ENCODE measurements around the gene HFE. TPM values are rescaled to one million over a fixed set of nuclear protein-coding genes. Genes with fewer than 3 reads are reported as not detected.

Gene HFE
- total RNA-seq, 1 experiment from 2014 or later: 13.4 TPM

DNA sequence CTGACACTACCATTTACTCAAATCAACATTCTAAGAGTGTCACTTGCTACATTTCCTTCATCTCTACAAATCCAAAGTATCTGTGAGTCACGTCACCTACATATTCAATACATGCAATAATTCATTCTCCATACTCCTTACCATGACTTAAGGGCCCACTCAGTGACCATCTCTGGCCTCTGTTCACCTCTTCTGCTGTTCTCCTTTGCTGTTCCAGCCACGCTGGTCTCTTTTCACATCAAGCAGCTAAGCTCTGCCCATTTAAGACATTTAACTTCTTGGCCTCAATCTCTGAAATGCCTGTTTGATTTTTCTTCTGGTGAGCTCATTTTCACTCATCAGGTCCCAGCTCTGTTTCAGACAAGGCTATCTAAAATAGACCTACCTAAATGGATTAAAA is 46.5 kb downstream of the HFE start:
- no peak for DNase-seq (ENCODE audit: low spot score)

DNA sequence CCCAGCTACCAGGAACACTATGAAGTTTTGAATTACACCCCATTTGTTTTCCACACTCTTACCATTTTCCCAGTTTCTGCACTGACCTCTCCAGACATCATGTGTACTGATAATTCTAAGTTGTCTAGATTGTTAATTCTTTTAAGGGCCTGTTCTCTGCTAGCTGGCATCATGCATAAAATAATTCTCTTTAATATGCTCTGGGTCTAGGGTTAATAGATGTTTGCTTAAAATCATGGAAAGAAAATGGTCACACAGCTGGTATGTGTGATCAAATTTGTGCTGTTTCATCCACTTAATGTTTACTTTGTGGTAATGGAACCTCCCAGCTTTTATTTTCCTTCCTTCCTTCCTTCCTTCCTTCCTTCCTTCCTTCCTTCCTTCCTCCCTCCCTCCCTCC is 49.1 kb downstream of the HFE start:
- no peak for DNase-seq (ENCODE audit: low spot score)

DNA sequence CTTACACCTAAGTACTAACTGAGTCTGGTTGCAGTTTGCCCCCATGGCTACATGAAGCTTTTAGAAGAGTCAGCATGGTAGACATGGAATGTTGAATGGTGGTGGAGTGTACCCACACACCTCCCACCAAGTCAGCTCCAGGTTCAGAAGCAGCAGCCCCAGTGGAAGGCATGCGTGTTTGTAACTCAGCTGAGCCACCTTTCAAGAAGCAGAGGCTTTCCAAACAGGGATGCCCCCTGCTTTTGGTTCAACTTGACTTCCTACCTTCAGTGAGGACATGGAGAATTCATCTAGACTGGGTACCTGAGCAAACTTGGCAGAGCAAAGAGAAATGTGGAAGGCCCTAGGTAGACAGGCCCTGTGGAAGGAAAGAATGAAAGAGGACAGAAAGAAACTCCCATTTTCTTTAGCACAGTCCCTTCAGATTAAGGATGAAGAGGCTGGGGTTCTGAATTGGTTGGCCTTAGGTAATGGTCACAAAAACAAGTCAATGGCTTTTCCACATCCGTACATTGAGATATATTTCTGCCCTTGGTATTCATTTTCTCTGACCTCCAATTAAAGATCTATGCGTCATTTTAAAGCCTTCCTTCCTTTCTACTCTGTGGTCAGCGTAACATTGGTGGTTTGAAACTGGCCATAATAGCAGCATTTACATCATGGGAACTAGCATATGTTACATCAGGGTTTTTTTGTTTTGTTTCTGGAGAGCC is 53.2 kb downstream of the HFE start:
- DNase-seq (ENCODE audit: low spot score): no peak

DNA sequence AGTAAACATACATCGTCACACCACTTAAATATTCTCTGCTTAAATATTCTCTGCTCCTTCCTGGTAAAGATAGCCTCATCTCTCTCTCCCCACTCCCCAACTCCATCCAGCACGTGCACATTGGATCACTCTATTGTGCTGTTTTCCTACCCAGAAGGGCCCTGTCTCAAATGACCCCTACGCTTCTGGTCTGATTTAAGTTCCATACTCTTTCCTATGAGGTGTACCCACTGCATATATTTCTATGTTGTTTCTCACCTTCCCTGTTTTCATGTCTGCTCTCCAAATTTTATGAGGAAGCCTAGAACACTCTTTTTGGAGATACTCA is 53.7 kb downstream of the HFE start:
- DNase-seq (ENCODE audit: low spot score): no peak

DNA sequence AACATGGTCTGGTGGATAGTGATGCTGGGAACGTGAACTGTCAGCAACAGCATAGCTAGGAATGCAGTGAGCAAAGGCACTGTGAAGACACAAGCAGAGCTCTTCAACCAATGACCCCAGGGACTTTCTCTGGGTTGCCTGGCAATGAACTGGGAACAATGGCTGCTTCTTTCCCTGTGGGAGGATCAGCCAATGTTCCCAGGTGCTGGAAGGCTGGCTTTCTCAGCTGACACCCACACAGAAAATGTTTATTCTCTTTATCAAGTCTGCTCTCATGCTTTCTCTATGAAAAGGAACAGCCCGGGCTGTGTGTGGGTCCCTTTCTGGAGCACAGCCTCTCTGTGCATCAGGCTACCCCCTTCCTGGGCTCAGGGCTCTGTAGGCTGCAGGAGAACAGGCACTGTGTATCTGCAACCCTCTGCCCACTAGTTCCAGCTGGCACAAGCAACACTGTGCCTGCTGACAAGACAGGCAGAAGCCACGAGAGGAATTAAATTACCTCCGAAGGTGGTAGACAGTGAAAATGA is 54.2 kb downstream of the HFE start:
- DNase-seq (ENCODE audit: low spot score): no peak

DNA sequence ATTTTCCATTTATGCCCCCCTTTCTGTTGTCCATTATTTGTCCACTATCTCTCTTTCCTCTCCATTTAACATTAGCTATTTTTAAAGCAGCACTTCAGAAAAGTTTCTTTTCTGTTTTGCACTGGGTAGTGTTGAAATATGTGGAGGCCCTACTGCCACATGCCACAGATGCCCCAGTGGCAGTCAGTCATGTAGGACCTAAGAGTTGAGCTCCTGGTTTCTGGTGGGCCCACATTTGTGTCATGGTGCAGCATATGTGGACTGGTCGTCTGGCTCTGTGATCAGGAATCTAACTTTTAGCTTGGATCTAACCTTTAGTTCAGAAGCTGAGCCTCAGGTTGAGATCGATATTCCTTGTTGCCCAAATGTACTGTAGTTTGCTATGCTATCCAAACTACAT is 54.8 kb downstream of the HFE start:
- DNase-seq (ENCODE audit: low spot score): no peak

Other genes starting within 250 kb of the HFE start
- 0.39 TPM in 1 of 2 replicates, not detected in the other for gene SLC17A3, start 213.2 kb upstream of the HFE start, total RNA-seq (2014; rRNA removed; shearing (Covaris generic))
- gene SLC17A2, start 156.7 kb upstream of the HFE start, total RNA-seq (2014; rRNA removed; shearing (Covaris generic)): not detected in 2 replicates
- gene TRIM38, start 124.6 kb upstream of the HFE start, total RNA-seq (2014; rRNA removed; shearing (Covaris generic)): 4.7 and 7.1 TPM in 2 replicates

All from H4 (cell line).